GM21367 (cell line): ENCODE data around the gene LHX6.

Experiments used
- ATAC-seq: cut with Tn5 transposase; IDR thresholded peaks from one replicate; pipeline ENCODE4 v1.9.1; 2021; ENCODE audit not compliant: unreplicated experiment

LHX6 gene

GRCh38 chr9:122192914-122193525 is 35.7 kb downstream of the LHX6 start:
- ATAC-seq: no peak

DNA sequence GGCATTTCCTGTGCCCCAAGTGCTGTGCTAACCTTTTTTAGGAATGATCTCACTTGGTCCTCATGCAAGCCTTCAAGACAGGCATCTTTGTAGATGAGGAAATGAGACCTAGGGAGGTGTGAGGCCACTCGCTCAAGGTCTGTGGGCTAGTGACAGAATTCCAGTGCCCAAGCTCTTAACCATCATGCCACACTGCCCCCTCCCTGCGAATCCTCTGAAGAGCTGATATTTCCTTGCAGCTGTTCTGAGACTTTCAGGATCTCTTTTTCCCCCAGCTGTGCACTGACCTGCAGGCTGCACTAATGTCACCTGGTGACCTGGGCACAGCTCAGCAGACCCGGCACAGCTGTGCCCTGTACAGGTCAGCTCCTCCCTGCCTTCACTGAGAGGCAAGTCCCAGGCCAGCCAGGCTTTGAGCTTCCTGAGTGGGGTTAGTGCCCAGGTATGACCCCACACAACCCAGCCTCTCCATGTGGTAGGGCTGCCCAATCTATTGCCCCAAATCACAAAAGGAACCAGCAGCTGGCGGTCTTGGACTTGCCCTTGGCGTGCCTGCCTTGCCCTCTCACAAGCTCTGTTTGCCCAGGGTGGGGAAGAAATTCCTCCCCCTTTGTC is 36.4 kb downstream of the LHX6 start:
- ATAC-seq: no peak

DNA sequence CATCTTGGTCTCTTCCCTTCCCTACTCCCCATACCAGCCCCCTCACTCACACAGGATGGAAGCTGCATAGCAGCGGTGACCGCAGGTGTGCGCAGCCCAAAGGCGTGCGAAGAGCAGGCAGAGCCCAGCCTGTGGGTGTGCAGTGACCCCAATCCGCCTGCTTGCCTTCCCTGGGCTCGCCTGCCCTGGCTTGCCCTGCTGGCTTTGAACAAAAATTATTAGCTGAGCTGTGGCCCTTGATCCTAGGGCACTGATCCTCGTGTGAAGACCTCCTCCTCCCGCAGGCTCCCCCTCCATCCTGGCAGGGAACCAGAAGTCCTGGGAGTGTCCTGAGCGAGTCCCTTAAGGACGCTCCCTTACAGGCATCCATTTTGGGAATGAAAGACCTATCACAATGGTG is 37.2 kb downstream of the LHX6 start:
- no peak for ATAC-seq

GRCh38 chr9:122190597-122191381 is 38.0 kb downstream of the LHX6 start:
- no peak for ATAC-seq

GRCh38 chr9:122188369-122188768 is 40.4 kb downstream of the LHX6 start:
- no peak for ATAC-seq

DNA sequence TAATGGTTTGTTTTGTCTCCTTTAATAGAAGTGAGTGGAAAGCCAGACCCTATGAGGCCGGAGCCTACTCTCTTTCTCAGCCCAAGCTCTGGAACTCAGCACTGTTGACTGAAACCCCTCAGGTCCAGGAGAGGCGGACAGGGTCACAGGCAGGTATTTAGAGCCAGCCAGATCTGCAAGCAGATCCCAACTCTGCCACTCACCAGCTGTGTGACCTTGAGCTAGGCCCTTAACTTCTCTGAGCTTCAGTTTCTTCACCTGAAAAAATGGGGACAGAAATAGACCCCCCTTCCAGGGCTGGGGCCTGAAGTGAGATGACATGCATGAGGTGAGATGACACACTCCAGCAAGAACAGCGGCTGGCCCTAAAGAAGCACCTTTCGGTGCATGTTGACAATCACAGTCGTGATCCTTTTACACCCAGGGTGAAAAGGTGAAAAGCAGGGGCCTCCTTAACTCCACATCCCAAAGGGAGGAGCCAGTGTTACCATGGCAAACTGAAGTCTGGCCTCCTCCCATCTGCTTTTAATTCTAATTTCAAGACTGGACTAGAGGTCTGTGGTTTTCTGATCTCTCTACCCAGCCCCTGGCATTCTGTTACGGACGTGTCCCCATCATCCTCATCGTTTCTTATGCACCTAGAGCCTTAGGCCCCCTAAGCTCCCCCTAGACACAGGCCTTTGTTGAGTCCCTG is 41.8 kb downstream of the LHX6 start:
- no peak for ATAC-seq

DNA sequence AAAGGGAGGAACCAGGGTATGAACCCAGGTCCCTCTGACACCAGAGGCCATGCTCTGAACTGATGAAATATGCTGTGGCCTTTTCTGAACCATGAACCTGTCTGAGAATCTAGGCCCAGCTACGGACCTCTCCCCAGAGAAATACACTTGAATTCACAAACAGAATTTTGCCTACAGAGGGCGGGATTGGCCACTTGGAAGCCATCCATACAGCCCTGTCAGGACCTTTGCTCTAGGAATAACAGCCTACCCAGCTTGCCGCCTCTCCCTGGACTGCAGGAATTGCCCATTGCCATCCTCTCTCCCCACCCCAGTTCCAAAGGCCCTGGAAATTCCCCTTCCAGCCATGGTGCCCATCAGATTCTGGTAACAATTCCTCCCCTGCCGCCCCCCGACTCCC is 42.5 kb downstream of the LHX6 start:
- ATAC-seq: no peak

GRCh38 chr9:122184551-122184950 is 44.2 kb downstream of the LHX6 start:
- no peak for ATAC-seq

DNA sequence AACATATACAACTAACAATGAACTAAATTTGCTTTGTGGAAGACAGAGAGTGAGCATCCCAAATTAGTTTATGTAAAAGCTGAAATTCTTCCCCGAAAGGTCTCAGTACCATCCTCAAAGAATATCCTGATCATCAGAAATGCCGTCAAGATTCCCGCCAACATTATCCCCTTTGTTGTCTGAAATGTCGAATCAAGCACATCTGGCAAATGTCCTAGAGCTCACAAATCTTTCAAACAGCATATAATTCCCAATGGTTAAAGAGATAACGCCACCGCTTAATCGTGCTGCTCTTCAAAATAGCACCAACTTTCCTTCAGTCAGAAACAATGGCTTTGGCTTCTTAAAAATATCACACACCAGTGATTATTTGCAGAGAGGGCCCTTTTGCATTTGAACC is 45.3 kb downstream of the LHX6 start:
- ATAC-seq: no peak

GRCh38 chr9:122180633-122181032 is 48.1 kb downstream of the LHX6 start:
- no peak for ATAC-seq

GRCh38 chr9:122179690-122180074 is 49.1 kb downstream of the LHX6 start:
- no peak for ATAC-seq

- no peak for ATAC-seq
Observed at GRCh38 chr9:122179054-122179689, 49.6 kb downstream of the LHX6 start.

DNA sequence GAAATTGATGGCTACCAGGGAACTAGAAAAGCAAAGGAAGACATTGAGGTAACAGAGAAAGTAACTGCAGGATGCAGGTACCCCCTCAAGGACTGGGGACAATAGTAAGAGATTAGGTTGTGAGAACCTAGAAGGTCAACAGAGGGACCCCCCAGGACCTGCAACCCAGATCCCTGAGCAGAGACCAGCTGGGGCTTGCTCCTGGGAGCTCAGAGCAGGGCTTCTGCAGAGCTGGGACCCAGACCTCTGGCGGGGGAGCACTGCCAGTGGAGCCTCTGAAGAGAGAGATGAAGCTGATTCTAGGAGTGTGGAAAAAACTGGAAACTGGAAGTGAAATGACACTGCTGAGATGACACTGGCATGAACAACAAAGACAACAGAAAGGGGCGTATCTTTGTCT is 51.8 kb downstream of the LHX6 start:
- ATAC-seq: no peak

DNA sequence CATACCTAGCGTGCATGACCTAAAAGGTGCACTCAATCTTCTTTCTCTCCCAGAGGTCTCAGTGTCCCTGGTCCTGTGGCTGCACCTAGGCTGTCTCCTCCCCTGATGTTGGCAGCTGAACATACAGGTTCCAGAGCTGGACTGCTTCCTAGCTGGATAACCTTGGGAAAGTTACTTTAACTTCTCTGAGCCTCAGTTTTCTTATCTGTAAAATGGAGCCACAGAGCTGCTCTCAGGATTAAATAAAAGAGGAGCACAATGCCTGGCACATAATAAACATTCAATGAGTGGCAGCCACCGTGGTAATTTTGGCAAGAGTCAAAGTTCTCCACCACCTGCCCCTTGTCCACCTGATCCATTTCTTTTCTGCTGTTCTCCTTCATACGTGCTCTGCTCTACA is 55.1 kb downstream of the LHX6 start:
- ATAC-seq: no peak

GRCh38 chr9:122172131-122172530 is 56.6 kb downstream of the LHX6 start:
- ATAC-seq: no peak

DNA sequence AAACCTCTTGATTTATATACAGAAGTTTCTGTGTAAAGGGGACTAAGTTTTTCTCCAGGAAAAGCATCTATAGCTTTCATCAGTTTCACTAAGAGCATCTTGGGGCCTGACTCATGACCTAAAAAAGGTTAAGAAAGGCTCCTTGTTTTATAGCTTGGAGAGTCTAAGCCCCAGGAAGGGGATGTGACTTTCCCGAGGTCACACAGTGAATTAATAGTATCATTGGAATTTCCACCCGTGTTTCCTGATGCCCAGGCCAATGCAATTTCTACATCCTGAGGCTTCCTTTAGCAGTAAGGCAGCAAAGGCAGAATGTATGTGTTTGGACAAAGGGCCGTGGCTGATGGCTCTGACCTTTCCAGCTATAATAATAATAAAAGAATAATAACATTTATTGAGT is 60.4 kb downstream of the LHX6 start:
- ATAC-seq: no peak

DNA sequence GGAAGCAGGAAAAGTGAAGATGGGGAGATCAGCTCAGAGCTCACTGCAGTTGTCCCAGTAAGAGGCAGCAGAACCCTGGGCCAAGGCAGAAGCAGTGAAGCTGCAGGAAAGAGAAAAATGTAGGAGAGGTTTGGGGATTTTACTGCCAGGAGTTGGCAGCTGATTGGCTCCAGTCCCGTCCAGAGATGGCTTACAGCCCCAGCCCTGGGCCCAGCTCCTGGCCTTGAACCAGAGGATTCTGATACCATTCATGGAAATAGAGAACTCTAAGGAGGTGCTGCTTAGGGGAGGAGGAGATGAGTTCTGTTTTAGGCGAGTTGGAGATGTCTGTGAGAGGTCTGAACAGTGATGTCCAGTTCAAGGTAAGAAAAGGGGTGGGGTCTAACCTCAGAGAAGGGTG is 64.5 kb downstream of the LHX6 start:
- no peak for ATAC-seq

- no peak for ATAC-seq
Observed at GRCh38 chr9:122162415-122162814, 66.3 kb downstream of the LHX6 start.

DNA sequence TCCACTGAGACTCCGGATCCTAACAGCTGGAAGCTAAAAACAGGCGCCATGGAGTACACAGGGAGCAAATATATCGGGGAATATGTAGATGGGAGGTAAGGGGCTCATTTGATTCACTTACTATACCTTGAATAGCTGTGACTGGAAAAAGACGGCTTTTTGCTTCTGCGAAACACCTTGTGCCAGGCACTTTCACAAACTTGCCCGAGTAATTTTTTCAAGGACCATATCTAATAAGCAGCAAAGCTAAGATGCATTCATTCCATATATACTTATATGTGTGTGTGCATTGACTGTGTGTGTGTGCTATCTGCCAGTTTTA is 68.9 kb downstream of the LHX6 start:
- ATAC-seq: no peak

DNA sequence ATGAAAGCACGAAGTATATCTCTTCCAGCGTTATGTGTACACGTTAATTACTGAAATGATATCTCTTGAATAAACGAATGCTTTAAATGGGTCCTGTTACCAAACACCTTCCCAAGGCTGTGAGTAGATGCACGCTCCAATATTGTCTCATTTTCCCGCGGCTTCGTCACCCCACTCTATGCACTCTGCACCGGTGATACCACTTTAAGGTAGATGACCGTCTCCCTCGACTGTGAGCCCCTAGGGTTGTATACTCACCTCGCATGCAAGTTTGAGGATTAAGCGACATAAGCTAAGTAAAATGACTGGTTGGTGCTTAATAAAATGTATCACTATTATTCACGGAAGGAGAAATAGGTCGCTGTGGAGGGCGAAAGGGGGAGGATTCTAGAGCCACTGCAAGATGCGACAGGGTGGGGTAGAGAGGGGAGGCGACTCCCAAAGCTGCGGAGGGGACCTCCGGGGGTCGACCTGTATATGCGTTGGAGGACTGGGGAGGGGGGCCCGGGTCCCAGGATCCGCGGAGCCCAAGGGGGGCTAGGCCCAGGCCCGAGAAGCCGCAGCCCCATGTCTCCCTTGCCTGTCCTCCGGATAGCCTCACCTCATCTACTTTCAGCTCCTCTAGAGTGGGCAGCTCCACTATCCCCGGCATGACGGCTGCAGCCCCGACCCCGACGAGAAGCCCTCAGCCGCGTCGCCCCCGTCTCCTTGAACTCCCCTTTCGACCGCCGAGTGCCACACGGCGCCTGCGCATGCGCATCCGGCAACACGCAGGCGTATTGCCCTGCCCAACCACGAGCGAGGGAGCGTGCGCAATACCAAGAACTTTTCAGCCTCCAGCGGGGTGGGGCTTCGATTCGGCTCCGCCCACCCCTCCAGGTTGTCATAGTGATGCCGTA is 69.5 kb downstream of the LHX6 start, which contains the start of the genes MORN5 and NDUFA8:
Gene MORN5 (plus strand): TSS at position 883 of the 899 bp plus-strand sequence. CDS start 65 bp downstream, outside the sequence.
Gene NDUFA8 (minus strand): TSS at position 754 of the 899 bp plus-strand sequence. CDS start 102 bp downstream, at position 652.
- ATAC-seq: peak; percentile 89
